ENCODE results near the gene DAO.

GRCh38 chr12:108922918-108923317 lies 43.0 kb downstream of the DAO start:
- TF ChIP-seq CTCF (IDR thresholded peaks at IDR 0.05; ENCODE audit: borderline replicate concordance, extremely low read depth, low read length, poor library complexity, severe bottlenecking), result no peak
- TF ChIP-seq EZH2 (IDR thresholded peaks at IDR 0.05; ENCODE audit: borderline replicate concordance, low read depth, low read length, severe bottlenecking), result no peak

All from DND-41 (cell line).